Upper lobe of left lung (tissue), 4 donors: ENCODE measurements around the gene THOC5.

Experiments
- EP300 ChIP-seq, 4 donors: sonication (generic); formaldehyde crosslinking; IDR thresholded peaks; one replicate each; pipeline ENCODE4 v1.5.1; 2017; ENCODE audit warnings: antibody characterized with exemption in 4 of 4, control low read depth in 2 of 4
- POLR2A ChIP-seq, 4 donors: fragments of 450-650 bp; IDR thresholded peaks; one replicate each; pipeline ENCODE4 v1.5.1; 2016 to 2017; ENCODE audit warnings: antibody characterized with exemption in 4 of 4, mild to moderate bottlenecking in 2 of 4

- no peak for TF ChIP-seq EP300 (IDR thresholded peaks at IDR 0.05)
- TF ChIP-seq POLR2A (IDR thresholded peaks at IDR 0.05), result no peak
These were observed 40.4 kb upstream of the THOC5 start for GRCh38 chr22:29593923-29594322.
